ENCODE data around the gene MTCL1.

Gene MTCL1

DNA sequence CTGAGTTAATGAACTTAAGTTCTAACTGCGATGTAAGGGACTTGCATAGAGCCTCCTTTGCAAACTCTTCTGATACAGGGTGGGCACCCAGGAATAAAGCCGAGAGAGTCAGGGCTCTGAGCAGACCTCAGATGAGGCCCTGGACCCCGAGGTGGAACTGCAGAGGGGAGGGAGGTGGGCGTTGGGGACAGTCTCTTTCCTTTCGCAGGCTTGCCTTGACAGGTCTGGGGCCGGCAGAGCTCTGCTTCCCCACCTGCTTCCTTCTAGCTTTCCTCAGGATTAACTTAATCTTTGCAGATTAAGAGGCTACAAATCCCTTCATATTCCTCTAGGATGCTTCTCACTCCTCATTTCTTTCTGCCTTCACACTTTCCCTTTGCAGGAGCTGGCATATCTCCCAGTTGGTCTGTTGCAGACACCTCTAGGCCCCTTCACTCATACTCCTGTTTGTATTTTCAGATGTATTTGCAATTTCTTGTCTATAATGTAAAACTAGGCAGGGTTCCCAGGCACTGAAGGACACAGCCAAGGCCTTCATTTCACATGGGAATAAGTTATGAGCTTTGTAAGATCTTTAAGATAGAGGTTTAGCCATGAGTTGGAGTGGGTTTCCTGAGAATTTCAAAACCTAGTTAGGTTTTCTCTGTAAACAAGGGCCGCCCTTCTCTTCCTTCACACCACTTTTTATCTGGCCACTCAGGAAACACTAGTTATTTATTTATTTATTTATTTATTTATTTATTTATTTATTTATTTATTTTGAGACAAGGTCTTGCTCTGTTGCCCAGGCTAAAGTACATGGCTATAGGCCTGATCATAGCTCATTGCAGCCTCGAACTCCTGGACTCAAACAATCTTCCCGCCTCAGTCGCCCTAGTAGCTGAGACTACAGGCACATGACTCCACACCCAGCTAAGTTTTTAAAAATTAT, 70.9 kb downstream of the MTCL1 start:
- no peak for DNase-seq

GRCh38 chr18:8777846-8778245, 72.5 kb downstream of the MTCL1 start:
- no peak for DNase-seq

DNA sequence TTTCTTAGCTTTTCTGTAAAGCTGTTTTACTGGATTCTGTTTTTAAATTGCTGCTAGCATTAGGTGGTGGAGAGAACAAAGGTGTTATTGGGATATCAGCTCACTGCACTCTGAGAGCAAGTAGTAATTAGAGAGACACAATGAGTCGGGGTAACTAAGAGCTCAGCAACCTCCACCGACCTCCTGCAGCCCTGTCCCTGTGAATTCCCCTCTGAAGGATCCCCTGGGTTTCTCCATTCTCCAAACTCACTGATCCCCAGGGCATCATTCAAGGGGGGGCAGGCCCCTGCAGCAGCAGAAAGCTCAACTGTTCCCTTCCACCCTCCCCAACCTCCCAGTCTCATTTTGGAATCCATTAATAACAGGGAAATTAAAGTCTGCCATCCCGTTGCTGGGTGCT, 73.0 kb downstream of the MTCL1 start:
- DNase-seq = no peak

DNA sequence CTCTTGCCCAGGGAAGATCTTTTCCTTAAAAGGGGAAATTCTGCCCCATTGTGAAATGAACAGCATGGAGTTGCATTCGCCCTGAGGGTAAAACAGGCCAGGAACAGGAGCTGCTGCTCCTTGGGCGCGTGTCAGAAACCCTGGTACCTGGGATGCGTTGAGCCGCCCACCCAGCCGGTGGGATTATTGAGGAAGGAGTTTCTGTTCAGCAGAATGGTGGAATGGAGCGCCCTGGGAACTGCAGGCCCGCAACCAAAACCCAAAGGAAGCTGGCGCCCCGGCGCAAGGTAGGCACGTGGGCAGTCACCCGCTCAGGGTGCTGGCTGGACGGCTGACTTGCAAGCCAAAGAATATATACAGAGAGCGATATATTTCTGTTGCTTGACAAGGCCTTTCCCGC, 73.5 kb downstream of the MTCL1 start:
- DNase-seq = no peak

- no peak for DNase-seq
Measured at GRCh38 chr18:8779251-8779650, 73.9 kb downstream of the MTCL1 start.

DNA sequence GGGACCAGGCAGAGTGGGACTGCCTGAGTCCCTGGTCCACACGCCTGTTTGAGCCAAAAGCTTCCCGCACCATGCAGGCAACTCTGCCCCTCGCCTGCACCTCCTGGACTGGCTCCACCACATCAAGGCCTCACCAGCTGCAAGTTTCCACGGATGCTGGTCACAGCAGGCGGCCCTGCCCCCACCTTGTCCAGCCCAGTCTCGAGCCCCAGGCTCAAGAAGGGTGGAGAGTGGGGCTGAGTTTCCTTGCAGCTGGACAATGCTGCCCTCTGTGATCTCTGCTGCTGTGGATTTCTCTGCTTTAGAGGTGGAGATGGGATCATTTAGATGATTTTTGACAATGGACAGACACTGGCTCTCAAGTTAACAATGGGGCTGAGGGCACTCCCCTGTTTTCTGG, 74.9 kb downstream of the MTCL1 start:
- DNase-seq = no peak

GRCh38 chr18:8781671-8782070, 76.3 kb downstream of the MTCL1 start:
- no peak for DNase-seq

DNA sequence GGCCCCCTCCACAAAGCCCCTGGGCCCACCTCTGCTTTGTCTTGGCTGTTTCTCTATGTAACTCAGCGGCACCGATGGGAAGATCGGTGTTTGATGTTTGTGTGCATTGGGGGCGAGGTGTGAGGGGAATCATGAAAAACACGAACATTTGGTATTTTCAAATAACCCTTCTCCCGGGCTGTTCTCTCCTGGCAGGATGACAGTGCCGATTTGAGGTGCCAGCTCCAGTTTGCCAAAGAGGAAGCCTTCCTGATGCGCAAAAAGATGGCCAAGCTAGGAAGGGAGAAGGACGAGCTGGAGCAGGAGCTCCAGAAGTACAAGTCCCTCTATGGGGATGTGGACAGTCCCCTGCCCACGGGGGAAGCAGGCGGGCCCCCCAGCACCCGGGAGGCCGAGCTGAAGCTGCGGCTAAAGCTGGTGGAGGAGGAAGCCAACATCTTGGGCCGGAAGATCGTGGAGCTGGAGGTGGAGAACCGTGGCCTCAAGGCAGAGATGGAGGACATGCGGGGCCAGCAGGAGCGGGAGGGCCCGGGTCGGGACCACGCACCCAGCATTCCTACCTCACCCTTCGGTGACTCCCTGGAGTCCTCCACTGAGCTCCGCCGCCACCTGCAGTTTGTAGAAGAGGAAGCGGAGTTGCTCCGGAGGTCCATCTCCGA, 78.1 kb downstream of the MTCL1 start:
- DNase-seq = no peak

GRCh38 chr18:8783994-8784530, 78.7 kb downstream of the MTCL1 start:
- DNase-seq = no peak

GRCh38 chr18:8785261-8785660, 79.9 kb downstream of the MTCL1 start:
- DNase-seq = no peak

GRCh38 chr18:8785855-8786482, 80.6 kb downstream of the MTCL1 start:
- no peak for DNase-seq

DNA sequence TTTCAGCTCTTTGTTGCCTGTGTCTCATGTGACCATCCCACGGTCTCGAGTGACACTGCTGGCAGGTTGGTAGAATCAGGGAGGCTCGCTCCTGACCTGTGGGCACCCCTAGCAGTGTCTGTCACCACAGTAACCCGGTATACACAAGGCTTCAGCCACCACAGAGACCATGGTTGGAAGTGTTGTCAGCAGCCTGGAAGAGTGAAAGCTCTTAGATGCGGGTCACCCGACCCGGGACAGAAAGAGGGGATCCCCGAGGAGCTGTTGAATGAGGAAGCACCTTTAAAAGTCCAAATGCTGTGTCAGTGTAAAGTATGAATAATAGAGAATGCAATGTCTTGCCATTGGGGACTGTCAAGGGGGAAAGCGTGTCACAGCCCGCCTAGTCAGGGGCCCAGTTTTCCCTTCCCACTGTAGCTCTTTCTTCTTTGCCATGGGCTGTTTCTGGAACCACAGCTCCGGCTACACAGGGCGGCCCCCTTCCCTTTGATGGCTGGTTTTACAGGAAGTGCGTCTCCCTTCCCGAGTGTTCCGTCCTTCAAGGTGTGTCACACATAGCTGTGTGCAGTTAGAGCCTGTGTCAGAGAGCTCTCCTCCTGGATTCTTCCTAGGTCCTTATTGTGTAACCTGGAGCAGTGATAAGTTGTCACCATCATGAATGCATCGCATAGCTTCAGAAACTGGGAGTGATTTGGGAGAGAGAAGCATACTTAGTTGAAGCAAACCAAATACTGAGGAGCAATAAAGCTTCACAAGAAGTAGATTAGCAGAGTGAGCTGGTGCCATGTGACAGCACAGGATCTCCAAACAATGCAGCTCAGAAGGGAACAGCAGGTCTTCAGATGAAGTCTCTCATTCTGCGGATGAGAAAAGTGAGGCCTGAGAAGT, 81.4 kb downstream of the MTCL1 start:
- peak; percentile 3 to 38 for DNase-seq

DNA sequence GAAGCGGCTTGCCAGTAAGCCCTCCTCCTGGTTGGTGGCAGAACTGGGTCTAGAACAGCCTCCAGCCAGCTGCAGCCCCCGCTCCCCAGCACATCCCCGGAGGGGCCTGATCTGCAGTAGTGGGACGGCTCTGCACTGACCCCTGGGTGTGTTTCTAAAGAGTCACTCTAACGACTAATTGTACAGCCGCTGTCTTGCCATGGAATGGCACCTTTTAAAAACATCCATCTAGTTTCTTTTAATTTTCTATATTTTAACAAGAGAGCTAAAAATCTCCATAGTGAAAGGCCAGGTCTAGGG, 82.0 kb downstream of the MTCL1 start:
- DNase-seq = no peak

DNA sequence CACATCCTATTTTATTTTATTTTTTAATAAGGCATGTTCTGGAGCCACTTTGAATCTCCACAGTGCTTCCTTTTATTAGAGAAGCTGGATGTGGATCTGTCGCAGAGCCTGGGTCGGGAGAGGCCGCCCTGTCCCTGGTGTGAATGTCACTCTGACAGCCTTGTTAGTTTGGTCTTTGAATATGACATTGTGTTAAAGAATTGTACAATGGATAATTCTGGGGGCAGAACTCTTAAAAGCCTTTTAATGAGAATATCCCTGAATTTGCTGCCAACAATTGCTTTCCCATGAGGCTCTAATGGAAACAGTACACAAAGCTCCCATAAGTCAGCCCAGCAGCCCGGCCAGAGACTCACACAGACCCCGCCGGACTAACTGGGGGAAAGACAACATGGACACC, 82.4 kb downstream of the MTCL1 start:
- no peak for DNase-seq

DNA sequence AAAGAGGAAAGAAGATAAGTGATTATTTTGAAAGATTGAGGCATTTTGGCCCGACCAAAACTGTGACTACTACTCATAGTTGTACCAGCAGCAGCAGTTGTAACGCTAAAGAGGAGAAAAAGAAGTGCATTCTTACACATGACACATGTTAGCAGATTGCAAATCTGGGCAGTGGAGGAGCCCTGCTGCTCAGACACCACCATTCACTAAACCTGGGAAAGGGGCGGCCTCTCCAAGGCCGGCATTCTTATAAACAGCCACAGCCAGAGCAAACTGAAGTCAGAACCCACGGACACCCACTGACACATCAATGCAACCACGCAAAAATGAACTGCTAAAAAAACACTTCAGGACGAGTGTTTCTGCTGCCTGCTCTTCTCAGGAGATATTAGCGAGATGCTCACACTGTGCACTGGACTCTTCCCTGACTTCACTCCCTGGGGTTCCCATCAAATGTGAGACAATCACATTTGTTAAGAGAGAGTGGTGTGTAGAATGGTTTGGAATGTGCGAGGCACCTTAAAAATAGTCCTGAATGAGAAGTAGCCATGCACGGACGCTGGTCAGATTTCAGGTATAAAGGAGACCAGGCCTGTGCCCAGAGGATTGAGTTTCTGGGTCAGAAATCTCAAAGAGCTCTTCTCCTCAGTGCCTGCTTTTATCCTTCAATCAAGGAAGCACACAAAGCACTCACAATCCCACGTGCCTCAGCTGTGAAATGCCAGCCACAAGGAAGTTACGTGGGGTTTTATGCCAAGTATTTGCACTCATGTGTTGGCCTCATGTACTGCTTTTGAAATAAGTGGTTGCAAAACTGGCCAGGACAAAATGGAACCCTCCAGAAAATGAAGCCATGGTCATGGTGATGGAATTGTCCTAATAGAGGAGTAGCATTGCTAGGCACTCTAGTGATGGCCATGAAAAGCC, 83.4 kb downstream of the MTCL1 start:
- DNase-seq = no peak

GRCh38 chr18:8791171-8791651, 85.9 kb downstream of the MTCL1 start:
- no peak for DNase-seq

DNA sequence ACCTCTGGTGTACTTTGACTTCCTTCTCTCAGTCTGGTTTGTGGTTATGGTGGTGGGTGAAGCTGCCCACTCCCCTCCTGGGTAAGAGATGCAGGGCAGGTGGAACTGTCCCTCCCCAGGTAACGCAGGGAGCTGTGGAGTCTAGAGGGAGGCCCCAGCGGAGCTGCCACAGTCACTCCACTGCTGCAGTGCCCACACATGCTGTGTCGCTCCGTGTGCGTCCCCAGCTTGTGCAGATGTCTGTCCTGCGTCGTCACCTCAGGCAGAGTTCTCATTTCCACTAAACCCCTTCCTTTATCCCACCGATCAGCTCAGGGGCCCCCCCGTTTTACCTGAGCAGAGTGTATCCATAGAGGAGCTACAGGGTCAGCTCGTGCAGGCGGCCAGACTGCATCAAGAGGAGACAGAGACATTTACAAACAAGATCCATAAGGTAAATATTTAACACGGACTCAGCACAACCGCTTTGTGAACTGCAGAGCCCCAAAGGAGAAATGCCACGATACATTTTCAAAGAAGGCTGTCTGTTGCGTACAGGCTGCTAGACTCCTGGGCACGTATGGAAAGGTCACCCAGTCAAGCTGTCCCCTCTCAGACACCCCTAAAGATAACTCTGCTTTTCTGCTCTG, 87.4 kb downstream of the MTCL1 start:
- DNase-seq = no peak

DNA sequence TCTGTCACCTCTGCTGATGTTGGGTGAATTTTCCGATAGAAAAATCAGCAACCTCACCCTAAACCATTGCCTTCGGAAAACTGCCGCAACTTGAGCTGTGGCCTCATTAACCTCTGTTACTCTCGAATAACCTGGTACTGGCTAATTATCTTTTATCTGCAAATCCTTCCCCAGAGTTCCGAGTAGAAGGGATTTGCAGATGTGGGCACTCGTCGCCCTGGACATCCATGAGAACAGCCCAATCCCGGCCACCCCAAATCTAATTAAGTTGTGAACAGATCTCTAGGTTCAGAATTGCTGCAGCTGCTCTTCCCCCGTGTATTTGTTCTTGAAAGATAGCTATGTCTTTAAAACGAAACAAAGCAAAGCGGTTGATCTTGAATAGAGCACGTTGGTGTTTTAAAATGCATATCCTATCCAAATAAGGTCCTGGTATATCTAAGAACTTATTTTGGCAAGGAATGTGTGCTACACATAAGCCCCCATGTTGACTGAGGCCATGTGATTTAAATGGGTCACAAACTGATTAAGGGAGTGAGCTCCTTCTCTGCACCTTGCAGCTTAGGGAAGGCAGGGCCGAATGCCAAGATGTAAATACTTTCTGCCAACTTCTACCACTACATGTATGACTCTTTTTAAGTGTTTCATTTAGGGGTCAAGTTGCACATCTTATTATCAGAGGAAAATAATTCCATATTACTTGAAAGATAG, 88.2 kb downstream of the MTCL1 start:
- DNase-seq = no peak

- no peak for DNase-seq
Measured at GRCh38 chr18:8794156-8794933, 89.0 kb downstream of the MTCL1 start.

GRCh38 chr18:8794934-8795280, 89.6 kb downstream of the MTCL1 start:
- DNase-seq = no peak

Data from CD4-positive, alpha-beta T cell treated with Interleukin-1 beta for 1 hour (primary cell).